HK-2 (cell line): Measurements from ENCODE around the gene SLC34A3.
A peak's percentile ranks its signal among the peaks of the same experiment; 100 is the strongest.
"Not testable (repeated sequence)": the region's sequence is repeated elsewhere in the genome, so short reads cannot be mapped to it uniquely, and the experiment has no call there.

Source experiments
- DNase-seq: peaks from one replicate; pipeline ENCODE4 v3.0.0-alpha.2; 2018; ENCODE audit not compliant: unreplicated experiment

The SLC34A3 gene

GRCh38 chr9:137241490-137242268 is 11.0 kb downstream of the SLC34A3 start:
- peak; percentile 62 for DNase-seq

DNA sequence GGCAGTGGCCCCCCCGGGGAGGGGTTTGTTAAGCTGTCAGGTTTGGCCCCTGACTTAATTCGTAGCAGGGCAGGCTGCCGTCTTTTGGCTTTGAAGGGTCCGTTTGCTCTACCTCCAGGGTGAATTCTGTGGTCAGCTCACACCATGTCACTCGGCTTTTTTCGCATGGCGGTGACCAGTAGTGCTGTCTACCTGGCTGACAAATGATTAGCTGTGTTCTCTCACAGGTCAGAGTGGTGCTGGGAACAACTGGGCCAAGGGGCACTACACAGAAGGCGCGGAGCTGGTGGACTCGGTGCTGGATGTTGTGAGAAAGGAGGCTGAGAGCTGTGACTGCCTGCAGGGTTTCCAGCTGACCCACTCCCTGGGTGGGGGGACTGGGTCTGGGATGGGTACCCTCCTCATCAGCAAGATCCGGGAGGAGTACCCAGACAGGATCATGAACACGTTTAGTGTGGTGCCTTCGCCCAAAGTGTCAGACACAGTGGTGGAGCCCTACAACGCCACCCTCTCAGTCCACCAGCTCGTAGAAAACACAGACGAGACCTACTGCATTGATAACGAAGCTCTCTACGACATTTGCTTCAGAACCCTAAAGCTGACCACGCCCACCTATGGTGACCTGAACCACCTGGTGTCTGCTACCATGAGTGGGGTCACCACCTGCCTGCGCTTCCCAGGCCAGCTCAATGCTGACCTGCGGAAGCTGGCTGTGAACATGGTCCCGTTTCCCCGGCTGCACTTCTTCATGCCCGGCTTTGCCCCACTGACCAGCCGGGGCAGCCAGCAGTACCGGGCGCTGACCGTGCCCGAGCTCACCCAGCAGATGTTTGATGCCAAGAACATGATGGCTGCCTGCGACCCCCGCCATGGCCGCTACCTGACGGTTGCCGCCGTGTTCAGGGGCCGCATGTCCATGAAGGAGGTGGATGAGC is 11.8 kb downstream of the SLC34A3 start:
- DNase-seq: no peak

- not testable (repeated sequence) for DNase-seq
Measured at GRCh38 chr9:137243266-137243625, 12.5 kb downstream of the SLC34A3 start.

- peak; percentile 66 for DNase-seq
Measured at GRCh38 chr9:137243626-137244485, 13.2 kb downstream of the SLC34A3 start.

- DNase-seq: no peak
Measured at GRCh38 chr9:137244486-137245449, 14.1 kb downstream of the SLC34A3 start.

DNA sequence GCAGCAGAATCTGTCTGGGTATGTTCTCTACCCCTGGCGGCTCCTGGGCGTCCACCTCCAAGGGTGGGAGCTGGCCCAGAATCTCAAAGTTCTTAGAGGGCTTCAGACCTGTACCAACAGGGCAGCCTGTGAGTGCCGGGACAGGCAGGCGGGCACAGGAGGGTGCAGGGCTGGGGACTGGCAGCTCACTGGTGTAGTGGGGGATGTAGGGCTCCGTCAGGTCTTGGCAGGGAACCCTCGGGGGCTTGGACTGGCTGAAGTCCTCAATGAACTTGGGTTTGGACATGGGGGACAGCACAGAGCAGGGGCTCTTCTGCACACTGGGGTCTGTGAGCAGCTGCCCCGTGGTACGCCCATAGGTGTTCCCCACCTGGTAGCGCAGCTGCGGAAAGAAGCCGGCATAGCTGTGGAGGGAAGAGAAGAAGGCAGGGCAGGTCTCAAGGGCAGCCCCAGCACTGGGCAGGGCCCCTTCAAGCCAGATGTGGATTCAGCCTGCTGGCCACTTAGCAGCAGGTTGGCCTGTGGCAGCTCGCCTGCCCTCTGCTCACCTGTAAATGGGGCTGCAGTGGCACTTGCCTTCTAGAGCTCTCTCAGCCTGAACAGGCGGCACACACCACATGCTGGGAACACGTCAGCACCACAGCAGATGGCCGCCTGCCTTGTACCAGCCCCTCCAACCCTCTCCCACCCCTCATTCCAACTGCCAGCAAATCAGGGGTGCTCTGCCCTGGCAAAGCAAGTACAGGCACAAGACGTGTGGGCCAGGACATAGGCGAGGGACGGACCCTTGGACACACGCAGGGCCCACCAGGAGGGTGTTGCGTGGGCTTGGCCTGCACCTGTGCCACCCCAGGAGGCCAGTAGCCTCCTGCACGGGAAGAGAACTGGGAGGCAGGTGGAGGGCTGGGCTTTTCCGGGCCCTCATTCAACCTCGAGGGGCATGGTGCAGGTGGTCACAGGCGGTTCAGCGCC is 15.0 kb downstream of the SLC34A3 start:
- no peak for DNase-seq

DNA sequence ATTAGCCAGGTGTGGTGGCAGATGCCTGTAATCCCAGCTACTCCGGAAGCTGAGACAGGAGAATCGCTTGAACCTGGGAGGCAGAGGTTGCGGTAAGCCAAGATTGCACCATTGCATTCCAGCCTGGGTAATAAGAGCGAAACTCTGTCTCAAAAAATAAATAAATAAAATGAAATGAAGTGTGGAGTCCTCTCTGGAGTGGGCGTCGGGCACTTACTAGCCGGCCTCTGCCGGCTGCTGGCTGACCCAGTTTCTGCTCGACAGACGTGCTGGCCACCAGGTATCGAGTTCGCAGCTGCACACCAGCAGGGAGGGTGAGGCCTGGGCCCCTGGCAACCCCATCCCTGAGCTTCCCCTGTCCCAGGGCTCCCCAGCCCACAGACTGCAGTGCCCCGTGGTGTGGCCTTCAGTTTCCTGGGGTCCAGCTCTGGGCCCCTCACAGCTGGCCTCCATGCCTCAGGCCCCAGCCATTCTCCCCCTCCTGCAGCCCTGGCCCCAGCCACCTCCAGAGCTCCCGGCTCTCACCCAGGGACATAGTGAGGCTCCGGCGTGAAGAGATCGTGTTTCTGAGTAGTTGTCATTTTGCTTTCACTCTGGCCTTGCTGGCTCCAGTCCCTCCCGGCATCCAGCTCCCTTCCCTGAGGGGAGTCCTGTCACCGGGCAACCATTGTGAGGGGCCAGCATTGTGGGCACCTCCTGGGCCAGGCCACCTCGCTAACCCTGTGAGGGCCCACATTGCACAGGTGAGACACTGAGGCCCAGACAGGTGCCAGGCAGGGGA is 16.6 kb downstream of the SLC34A3 start:
- no peak for DNase-seq

DNA sequence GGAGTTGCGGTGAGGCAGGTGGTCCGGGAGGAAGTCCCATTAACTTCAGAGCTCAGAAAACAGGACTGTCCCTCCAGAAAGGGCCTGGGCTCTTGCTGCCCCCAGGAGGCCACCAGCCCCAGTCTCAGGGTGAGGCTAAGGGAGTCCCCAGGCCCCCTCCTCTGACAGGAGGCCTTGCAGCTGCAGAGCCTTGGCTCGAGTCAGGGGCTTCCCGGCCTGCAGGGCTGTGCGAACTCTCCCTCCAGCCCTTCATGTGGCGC is 17.1 kb downstream of the SLC34A3 start:
- DNase-seq: no peak

- DNase-seq: no peak
Measured at GRCh38 chr9:137250329-137251193, 19.9 kb downstream of the SLC34A3 start.

DNA sequence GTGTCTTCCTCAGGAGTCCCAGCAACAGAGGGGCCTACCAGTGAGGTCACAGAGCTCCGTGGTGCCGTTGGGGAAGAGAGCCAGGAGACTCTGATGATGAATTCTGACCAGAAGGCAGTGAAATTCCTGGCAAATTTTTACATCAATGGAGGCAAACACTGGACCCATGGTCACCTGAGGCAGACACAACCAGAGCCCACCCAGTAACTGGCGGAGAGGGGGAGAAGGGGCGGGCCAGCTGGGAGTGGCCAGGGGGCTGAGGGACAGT is 20.4 kb downstream of the SLC34A3 start, which contains the start of gene STPG3:
Gene STPG3 (plus strand): TSS at position 93 of the 268 bp plus-strand sequence. CDS start 1 bp downstream, at position 94.
- DNase-seq: no peak

DNA sequence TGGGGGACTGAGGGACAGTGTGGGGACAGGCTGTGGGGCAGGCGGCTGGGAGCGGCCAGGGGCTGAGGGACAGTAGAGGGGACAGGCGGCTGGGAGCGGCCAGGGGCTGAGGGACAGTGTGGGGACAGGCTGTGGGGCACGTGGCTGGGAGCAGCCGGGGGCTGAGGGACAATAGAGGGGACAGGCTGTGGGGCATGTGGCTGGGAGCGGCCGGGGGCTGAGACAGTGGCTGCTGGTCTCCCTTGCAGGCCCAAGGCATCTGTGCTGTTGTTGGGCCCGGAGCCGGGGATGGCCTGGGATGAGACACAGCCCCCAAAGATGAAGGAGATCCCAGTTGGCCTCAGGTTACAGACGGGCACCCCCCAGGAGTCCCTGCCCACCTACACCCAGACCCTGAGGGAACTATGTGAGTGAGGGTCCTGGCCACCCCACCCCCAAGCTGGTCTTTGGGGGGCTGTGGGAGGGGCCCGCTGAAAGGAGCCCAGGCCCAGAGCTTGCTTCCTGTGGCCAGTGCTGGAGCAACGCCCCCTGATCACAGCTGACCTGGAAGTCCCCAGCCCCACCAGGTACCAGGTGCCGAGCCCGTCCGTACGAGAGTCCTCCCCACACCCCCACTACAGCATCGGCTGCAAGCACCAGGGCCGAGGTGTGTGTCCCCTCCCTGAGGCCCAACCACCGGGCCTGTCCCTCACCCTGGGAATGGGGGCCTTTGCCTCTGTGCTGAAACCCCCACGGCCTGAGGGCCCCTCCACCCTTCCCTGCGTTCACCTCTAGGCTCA is 21.0 kb downstream of the SLC34A3 start:
- no peak for DNase-seq

DNA sequence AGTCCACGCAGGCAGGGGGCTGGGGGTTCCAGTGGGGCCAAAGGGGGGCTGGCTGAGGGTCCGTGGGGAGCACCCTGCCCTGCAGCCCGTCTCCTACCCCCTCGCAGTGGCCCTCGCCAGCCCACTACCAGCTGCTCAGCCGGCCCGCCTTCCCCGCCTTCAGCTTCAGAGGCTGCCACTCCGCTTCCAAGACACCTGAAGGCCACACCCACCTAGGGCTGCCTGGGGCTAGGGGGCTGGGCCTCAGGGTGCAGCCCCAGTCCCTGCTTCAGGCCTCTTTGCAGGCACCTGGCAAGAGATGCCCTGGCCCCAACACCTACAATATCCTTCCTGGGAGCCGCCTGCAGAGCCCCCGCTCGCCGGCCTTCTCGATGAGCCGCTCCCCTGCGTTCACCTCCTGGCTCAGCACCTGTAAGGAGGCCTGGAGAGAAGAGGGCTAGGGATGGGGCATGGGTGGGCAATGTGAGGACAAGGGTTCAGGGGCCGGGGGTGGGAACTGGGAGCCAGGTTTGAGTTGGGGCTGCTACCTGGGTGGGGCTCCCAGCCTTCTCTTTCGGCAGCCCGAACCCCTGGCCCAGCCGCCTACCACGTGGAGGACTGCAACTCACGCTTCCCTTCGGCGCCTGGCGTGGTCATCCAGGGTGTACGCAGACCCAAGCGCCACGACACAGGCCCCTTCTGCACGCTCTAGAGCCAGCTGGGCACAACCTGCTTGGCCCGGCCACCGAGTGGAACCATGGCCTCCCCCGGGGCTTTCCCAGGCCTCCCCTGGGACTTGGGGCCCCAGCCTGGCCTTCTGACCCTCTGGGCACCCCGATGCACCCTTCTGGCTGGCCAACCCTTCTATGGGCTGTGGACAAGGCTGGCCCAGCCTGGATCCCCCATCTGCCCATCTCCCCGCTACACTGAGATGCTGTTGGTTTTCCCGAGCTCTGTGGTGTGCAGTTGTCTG is 22.1 kb downstream of the SLC34A3 start:
- DNase-seq: no peak

- no peak for DNase-seq
Measured at GRCh38 chr9:137253717-137254623, 23.3 kb downstream of the SLC34A3 start.

GRCh38 chr9:137254624-137255447 is 24.1 kb downstream of the SLC34A3 start, which contains the start of gene NELFB:
Gene NELFB, plus strand, starts transcription at chr9:137255327.
- peak; percentile 96 for DNase-seq
